Measurements from ENCODE around the gene GMDS. TPM values are rescaled to one million over a fixed set of nuclear protein-coding genes. Genes with fewer than 3 reads are reported as not detected.

Gene GMDS
- total RNA-seq, 4 donors from 2014 or later = 8.7 to 23.1 (median 18.4) TPM

- no peak for DNase-seq (ENCODE audit: low spot score in 2 of 2)
- intact Hi-C loops (cut with DNase I; ENCODE audit: low total_unique reads) = no loop called here
- no peak for TF ChIP-seq CTCF (IDR thresholded peaks at IDR 0.05)
- H3K4me3 ChIP-seq (ENCODE audit: low read depth, poor library complexity, severe bottlenecking) = no peak overlapping the region
- 77 to 83% methylated on average over 4 of the region's 4 CpGs for WGBS, 2 donors
These were observed 16.4 kb downstream of the GMDS start for GRCh38 chr6:2229039-2229438.

- no peak for DNase-seq (ENCODE audit: low spot score in 2 of 2)
- TF ChIP-seq POLR2A (IDR thresholded peaks at IDR 0.05) (no peak), CTCF (IDR thresholded peaks at IDR 0.05) (no peak)
- 78 to 81% methylated on average over 2 of the region's 2 CpGs for WGBS, 2 donors
- intact Hi-C loops (cut with DNase I; ENCODE audit: low total_unique reads) = no loop called here
- no peak overlapping the region for H3K4me3 ChIP-seq (ENCODE audit: low read depth, poor library complexity, severe bottlenecking)
These were observed 17.0 kb downstream of the GMDS start for GRCh38 chr6:2228392-2228791.

- intact Hi-C loops (cut with DNase I; ENCODE audit: low total_unique reads) = no loop called here
- no peak for TF ChIP-seq POLR2A (IDR thresholded peaks at IDR 0.05)
- TF ChIP-seq CTCF (IDR thresholded peaks at IDR 0.05) = no peak
- DNase-seq (ENCODE audit: low spot score in 2 of 2) = no peak
- WGBS, 2 donors = 89 to 91% methylated on average over 2 of the region's 2 CpGs
- no peak overlapping the region for H3K4me3 ChIP-seq (ENCODE audit: low read depth, poor library complexity, severe bottlenecking)
These were observed 18.6 kb downstream of the GMDS start for GRCh38 chr6:2226775-2227174.

- no peak for DNase-seq (ENCODE audit: low spot score in 2 of 2)
- no peak overlapping the region for H3K4me3 ChIP-seq (ENCODE audit: low read depth, poor library complexity, severe bottlenecking)
- WGBS, 2 donors = 66 to 68% methylated on average over 6 of the region's 6 CpGs
- TF ChIP-seq CTCF (IDR thresholded peaks at IDR 0.05) (no peak), POLR2A (IDR thresholded peaks at IDR 0.05) (no peak)
- intact Hi-C loops (cut with DNase I; ENCODE audit: low total_unique reads) = no loop called here
These were observed 19.7 kb downstream of the GMDS start for GRCh38 chr6:2225422-2226392.

- intact Hi-C loops (cut with DNase I; ENCODE audit: low total_unique reads) = no loop called here
- 93 to 96% methylated on average over 11 of the region's 11 CpGs for WGBS, 2 donors
- TF ChIP-seq POLR2A (IDR thresholded peaks at IDR 0.05) = no peak
- no peak for TF ChIP-seq CTCF (IDR thresholded peaks at IDR 0.05)
- DNase-seq (ENCODE audit: low spot score in 2 of 2) = no peak
- H3K4me3 ChIP-seq (ENCODE audit: low read depth, poor library complexity, severe bottlenecking) = no peak overlapping the region
These were observed 20.5 kb downstream of the GMDS start for GRCh38 chr6:2224847-2225382.
